DND-41 (cell line): Measurements from ENCODE around the gene COL8A2.

Source experiments
- EZH2 ChIP-seq: IDR thresholded peaks from 3 replicates; pipeline ENCODE4 v1.6.1; 2012; ENCODE audit warnings: borderline replicate concordance, low read depth, mild to moderate bottlenecking, moderate library complexity, low read length, inconsistent platforms; ENCODE audit not compliant: severe bottlenecking
- TF ChIP-seq, protein P1 (sequence below): IDR thresholded peaks from 2 replicates; pipeline ENCODE4 v1.5.1; 2012; ENCODE audit warnings: borderline replicate concordance, low read length, moderate library complexity, mild to moderate bottlenecking; ENCODE audit not compliant: poor library complexity, severe bottlenecking; ENCODE audit errors: extremely low read depth

DNA sequence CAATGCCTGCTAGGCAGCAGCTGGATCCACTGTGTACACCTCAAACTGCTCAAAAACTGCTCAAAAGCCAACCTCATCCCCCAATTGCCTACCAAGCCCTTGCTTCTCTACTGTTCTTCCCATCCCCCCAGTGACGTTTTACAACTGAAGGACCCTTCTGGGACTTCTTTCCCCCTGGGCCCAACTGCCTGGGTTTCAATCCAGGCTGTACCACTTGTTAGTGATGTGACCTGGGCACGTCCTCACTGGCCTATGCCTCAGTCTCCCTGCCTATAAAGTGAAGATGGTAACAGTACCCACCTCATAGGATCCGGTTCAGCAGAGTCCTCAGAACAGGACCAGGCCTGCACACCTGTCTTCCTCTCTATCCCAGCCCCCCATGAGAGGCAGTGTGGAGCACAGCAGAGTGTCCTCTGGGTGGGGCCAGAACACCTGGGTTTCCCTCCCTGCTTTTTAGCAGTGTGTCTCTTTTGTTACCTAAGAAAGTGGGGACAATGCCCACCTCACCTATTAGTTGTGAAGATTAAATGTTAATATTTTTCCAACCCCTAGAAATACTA is 43.0 kb downstream of the COL8A2 start:
- TF ChIP-seq, protein P1, sequence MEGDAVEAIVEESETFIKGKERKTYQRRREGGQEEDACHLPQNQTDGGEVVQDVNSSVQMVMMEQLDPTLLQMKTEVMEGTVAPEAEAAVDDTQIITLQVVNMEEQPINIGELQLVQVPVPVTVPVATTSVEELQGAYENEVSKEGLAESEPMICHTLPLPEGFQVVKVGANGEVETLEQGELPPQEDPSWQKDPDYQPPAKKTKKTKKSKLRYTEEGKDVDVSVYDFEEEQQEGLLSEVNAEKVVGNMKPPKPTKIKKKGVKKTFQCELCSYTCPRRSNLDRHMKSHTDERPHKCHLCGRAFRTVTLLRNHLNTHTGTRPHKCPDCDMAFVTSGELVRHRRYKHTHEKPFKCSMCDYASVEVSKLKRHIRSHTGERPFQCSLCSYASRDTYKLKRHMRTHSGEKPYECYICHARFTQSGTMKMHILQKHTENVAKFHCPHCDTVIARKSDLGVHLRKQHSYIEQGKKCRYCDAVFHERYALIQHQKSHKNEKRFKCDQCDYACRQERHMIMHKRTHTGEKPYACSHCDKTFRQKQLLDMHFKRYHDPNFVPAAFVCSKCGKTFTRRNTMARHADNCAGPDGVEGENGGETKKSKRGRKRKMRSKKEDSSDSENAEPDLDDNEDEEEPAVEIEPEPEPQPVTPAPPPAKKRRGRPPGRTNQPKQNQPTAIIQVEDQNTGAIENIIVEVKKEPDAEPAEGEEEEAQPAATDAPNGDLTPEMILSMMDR: no peak
- no peak for TF ChIP-seq EZH2
